Measurements from ENCODE around the gene MAJIN.

MAJIN gene

DNA sequence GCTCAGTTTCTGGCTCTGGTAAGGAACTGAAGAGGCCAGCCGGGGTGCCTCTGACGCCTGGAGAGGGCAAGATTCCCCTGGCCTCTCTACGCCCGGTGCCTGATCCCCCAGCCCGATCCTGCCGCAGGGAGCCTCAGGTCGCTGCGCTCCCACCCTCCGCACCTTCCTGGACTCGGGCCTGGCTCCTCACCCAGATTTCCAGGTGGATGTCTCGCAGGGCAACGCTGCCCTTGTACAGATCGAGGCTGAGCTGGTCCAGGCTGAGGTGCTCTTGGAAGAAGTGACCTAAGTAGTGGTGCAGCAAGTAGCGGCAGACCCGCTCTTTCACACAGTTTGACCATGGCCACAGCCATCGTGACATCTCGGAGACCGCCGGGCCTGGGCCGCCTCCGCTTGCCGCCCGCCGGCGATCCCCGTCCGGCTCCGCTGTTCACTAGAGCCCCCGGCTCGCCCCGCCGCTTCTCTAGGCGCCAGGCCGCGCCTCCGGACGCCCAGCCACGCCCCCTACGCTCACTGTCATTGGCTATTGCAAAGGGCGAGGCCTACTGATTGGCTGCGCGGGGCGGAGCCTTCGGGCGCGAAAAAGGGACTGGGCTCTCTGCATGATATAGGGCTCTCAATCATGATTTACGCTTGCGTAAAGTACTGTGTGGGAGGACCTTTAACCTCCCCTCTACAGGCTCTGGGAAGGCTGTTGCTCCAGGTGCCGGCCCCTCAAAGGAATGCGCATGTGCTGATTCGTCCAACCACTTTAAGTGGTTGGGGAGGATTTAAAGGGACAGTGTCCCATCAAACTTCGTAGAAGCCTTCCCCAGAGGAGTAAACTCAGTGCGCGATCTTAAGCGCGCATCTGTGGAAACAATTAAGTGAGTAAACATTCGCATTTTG, 54.9 kb downstream of the MAJIN start, which contains the start of gene ATG2A:
TSS of gene ATG2A (minus strand) at position 435 of the 888 bp plus-strand sequence. CDS start at position 361, 74 bp downstream.
- Histone ChIP-seq H3K23ac (ENCODE audit: low read depth, low read length, poor library complexity) (peak within 1 kb of the TSS; percentile 25), H3K4ac (ENCODE audit: low read length) (peak within 1 kb of the TSS; percentile 93), H2AK5ac (ENCODE audit: low read depth, low read length) (peak within 1 kb of the TSS; percentile 57), H2BK120ac (ENCODE audit: low read depth, low read length) (no peak within 1 kb of the TSS), H3K18ac (ENCODE audit: low read length) (peak within 1 kb of the TSS; percentile 95), H3K4me3 (ENCODE audit: low read length in 2 of 2) (peak within 1 kb of the TSS; percentile 69 to 96), H2AFZ (ENCODE audit: low read length) (peak within 1 kb of the TSS; percentile 70), H3K36me3 (replicated peaks in 1 of 2; ENCODE audit: control insufficient read depth in 2 of 2, insufficient read depth in 2 of 2, low read length in 2 of 2) (peaks cover 4 to 11% of the 10 kb centered on the region in 2 donors), H4K8ac (ENCODE audit: low read depth, low read length) (no peak within 1 kb of the TSS), H2BK15ac (ENCODE audit: low read length) (peak within 1 kb of the TSS; percentile 71), H4K91ac (ENCODE audit: low read depth, low read length, poor library complexity) (no peak within 1 kb of the TSS), H3K4me1 (ENCODE audit: control insufficient read depth in 2 of 2, insufficient read depth in 1 of 2, low read depth in 1 of 2, low read length in 2 of 2) (peaks cover 6 to 10% of the 10 kb centered on the region in 2 donors), H2BK5ac (ENCODE audit: low read length) (peak within 1 kb of the TSS; percentile 76), H3K14ac (ENCODE audit: low read length) (peak within 1 kb of the TSS; percentile 72), H3K79me1 (ENCODE audit: low read depth, low read length) (peaks cover 2% of the 10 kb centered on the region), H3K9ac (ENCODE audit: low read depth, low read length, poor library complexity) (peak within 1 kb of the TSS; percentile 97), H3K9me3 (replicated peaks in 1 of 2; ENCODE audit: control insufficient read depth in 2 of 2, insufficient read depth in 1 of 2, low read depth in 1 of 2, low read length in 2 of 2) (no peaks in the 10 kb centered on the region), H3K27ac (replicated peaks; ENCODE audit: low read length) (peak within 1 kb of the TSS; percentile 62), H3K27me3 (ENCODE audit: control insufficient read depth in 3 of 3, insufficient read depth in 3 of 3, low read depth in 1 of 3, low read length in 3 of 3) (no peaks in the 10 kb centered on the region), H2BK12ac (ENCODE audit: low read length) (no peak within 1 kb of the TSS), H3K4me2 (ENCODE audit: insufficient read depth, low read length, poor library complexity, severe bottlenecking) (peak within 1 kb of the TSS; percentile 90)
- peak; percentile 99 for DNase-seq (ENCODE audit: low spot score)
- no CpG with 5 or more reads among the region's 57 CpGs for WGBS, 2 donors (ENCODE audit: extremely low coverage in 2 of 2, insufficient read length in 2 of 2, insufficient replicate concordance in 1 of 2)

- Histone ChIP-seq H3K4me2 (ENCODE audit: insufficient read depth, low read length, poor library complexity, severe bottlenecking) (peak overlapping the region; percentile 90), H3K18ac (ENCODE audit: low read length) (peak overlapping the region; percentile 7), H3K36me3 (replicated peaks in 1 of 2; ENCODE audit: control insufficient read depth in 2 of 2, insufficient read depth in 2 of 2, low read length in 2 of 2) (peaks cover 11 to 19% of the 10 kb centered on the region in 2 donors), H3K27me3 (ENCODE audit: control insufficient read depth in 3 of 3, insufficient read depth in 3 of 3, low read depth in 1 of 3, low read length in 3 of 3) (no peaks in the 10 kb centered on the region), H2BK120ac (ENCODE audit: low read depth, low read length) (no peak overlapping the region), H2AK5ac (ENCODE audit: low read depth, low read length) (peak overlapping the region; percentile 57), H3K9ac (ENCODE audit: low read depth, low read length, poor library complexity) (peak overlapping the region; percentile 97), H3K4ac (ENCODE audit: low read length) (no peak overlapping the region), H3K23ac (ENCODE audit: low read depth, low read length, poor library complexity) (peak overlapping the region; percentile 25), H3K27ac (replicated peaks; ENCODE audit: low read length) (no peak overlapping the region), H2BK5ac (ENCODE audit: low read length) (peak overlapping the region; percentile 76), H4K8ac (ENCODE audit: low read depth, low read length) (no peak overlapping the region), H3K14ac (ENCODE audit: low read length) (peak overlapping the region; percentile 3), H4K91ac (ENCODE audit: low read depth, low read length, poor library complexity) (no peak overlapping the region), H2BK12ac (ENCODE audit: low read length) (no peak overlapping the region), H2AFZ (ENCODE audit: low read length) (peak overlapping the region; percentile 64), H3K79me1 (ENCODE audit: low read depth, low read length) (peaks cover 2% of the 10 kb centered on the region), H3K4me1 (ENCODE audit: control insufficient read depth in 2 of 2, insufficient read depth in 1 of 2, low read depth in 1 of 2, low read length in 2 of 2) (peaks cover 6 to 10% of the 10 kb centered on the region in 2 donors), H2BK15ac (ENCODE audit: low read length) (peak overlapping the region; percentile 71), H3K9me3 (replicated peaks in 1 of 2; ENCODE audit: control insufficient read depth in 2 of 2, insufficient read depth in 1 of 2, low read depth in 1 of 2, low read length in 2 of 2) (no peaks in the 10 kb centered on the region), H3K4me3 (ENCODE audit: low read length in 2 of 2) (peak overlapping the region; percentile 69 to 96)
- no CpG with 5 or more reads among the region's 23 CpGs for WGBS, 2 donors (ENCODE audit: extremely low coverage in 2 of 2, insufficient read length in 2 of 2, insufficient replicate concordance in 1 of 2)
- no peak for DNase-seq (ENCODE audit: low spot score)
Measured at GRCh38 chr11:64916040-64916774, 55.7 kb downstream of the MAJIN start.

- no peak for DNase-seq (ENCODE audit: low spot score)
- no peak overlapping the region for H3K4ac ChIP-seq (ENCODE audit: low read length)
- peak overlapping the region; percentile 24 for H2AK5ac ChIP-seq (ENCODE audit: low read depth, low read length)
- H3K23ac ChIP-seq (ENCODE audit: low read depth, low read length, poor library complexity), result no peak overlapping the region
- H2BK15ac ChIP-seq (ENCODE audit: low read length), result no peak overlapping the region
- H3K9me3 ChIP-seq (replicated peaks in 1 of 2; ENCODE audit: control insufficient read depth in 2 of 2, insufficient read depth in 1 of 2, low read depth in 1 of 2, low read length in 2 of 2), result no peaks in the 10 kb centered on the region
- H2AFZ ChIP-seq (ENCODE audit: low read length), result no peak overlapping the region
- no peak overlapping the region for H3K14ac ChIP-seq (ENCODE audit: low read length)
- H3K18ac ChIP-seq (ENCODE audit: low read length), result no peak overlapping the region
- H3K27me3 ChIP-seq (ENCODE audit: control insufficient read depth in 3 of 3, insufficient read depth in 3 of 3, low read depth in 1 of 3, low read length in 3 of 3), result no peaks in the 10 kb centered on the region
- H2BK12ac ChIP-seq (ENCODE audit: low read length), result no peak overlapping the region
- no peak overlapping the region for H3K9ac ChIP-seq (ENCODE audit: low read depth, low read length, poor library complexity)
- peak overlapping the region in 1 of 2 donors; percentile 69 for H3K4me3 ChIP-seq (ENCODE audit: low read length in 2 of 2)
- H3K79me1 ChIP-seq (ENCODE audit: low read depth, low read length), result peaks cover 2% of the 10 kb centered on the region
- H4K8ac ChIP-seq (ENCODE audit: low read depth, low read length), result no peak overlapping the region
- no peak overlapping the region for H3K27ac ChIP-seq (replicated peaks; ENCODE audit: low read length)
- H2BK5ac ChIP-seq (ENCODE audit: low read length), result no peak overlapping the region
- no peak overlapping the region for H4K91ac ChIP-seq (ENCODE audit: low read depth, low read length, poor library complexity)
- WGBS, 2 donors (ENCODE audit: extremely low coverage in 2 of 2, insufficient read length in 2 of 2, insufficient replicate concordance in 1 of 2), result no CpG with 5 or more reads among the region's 7 CpGs
- peak overlapping the region; percentile 4 for H3K4me2 ChIP-seq (ENCODE audit: insufficient read depth, low read length, poor library complexity, severe bottlenecking)
- peaks cover 6 to 10% of the 10 kb centered on the region in 2 donors for H3K4me1 ChIP-seq (ENCODE audit: control insufficient read depth in 2 of 2, insufficient read depth in 1 of 2, low read depth in 1 of 2, low read length in 2 of 2)
- H2BK120ac ChIP-seq (ENCODE audit: low read depth, low read length), result no peak overlapping the region
- peaks cover 18 to 27% of the 10 kb centered on the region in 2 donors for H3K36me3 ChIP-seq (replicated peaks in 1 of 2; ENCODE audit: control insufficient read depth in 2 of 2, insufficient read depth in 2 of 2, low read length in 2 of 2)
Measured at GRCh38 chr11:64915376-64915887, 56.5 kb downstream of the MAJIN start.
